PC-9 (cell line): Measurements from ENCODE around the gene FOXL2NB. TPM values are rescaled to one million over a fixed set of nuclear protein-coding genes. Genes with fewer than 3 reads are reported as not detected.

Experiments
- BruUV-seq: library from RNA; stranded (reverse); fragments of 400-500 nt; replicated peaks from 2 replicates; lab custom pipeline; 2021; lab: Mats Ljungman, UMichigan
- CTCF ChIA-PET: fragments of 300-600 bp; sonication (Branson Sonifier 250); formaldehyde crosslinking; loops from one replicate; lab custom pipeline; 2022; ENCODE audit warnings: antibody characterized with exemption; lab: Charles Lee
- POLR2A ChIA-PET: fragments of 300-600 bp; sonication (Branson Sonifier 250); formaldehyde crosslinking; loops from one replicate; lab custom pipeline; 2022; ENCODE audit warnings: antibody characterized with exemption; ENCODE audit not compliant: unreplicated experiment; lab: Charles Lee
- DNase-seq, 2 experiments: peaks; one replicate each; pipeline versions ENCODE4 v3.0.0 to v3.0.0-alpha.2; 2015 to 2022; ENCODE audit warnings: mixed read lengths in 1 of 2
- H2AFZ ChIP-seq: fragments of 200-600 bp; sonication (generic); 2 replicates; pipeline ENCODE4 v1.8.1; 2017; ENCODE audit warnings: antibody characterized with exemption
- H3F3A ChIP-seq: fragments of 200-600 bp; sonication (generic); 2 replicates; pipeline ENCODE4 v1.8.1; 2017; ENCODE audit warnings: antibody characterized with exemption, mild to moderate bottlenecking, low read depth; ENCODE audit not compliant: insufficient read depth
- H3K27ac ChIP-seq: fragments of 200-600 bp; sonication (generic); 2 replicates; pipeline ENCODE4 v1.6.1; 2016; ENCODE audit warnings: mixed run types
- H3K27me3 ChIP-seq: fragments of 200-600 bp; sonication (generic); 2 replicates; pipeline ENCODE4 v1.6.1; 2016; ENCODE audit warnings: low read depth, mixed run types; ENCODE audit not compliant: insufficient read depth
- H3K36me3 ChIP-seq: fragments of 200-600 bp; sonication (generic); 2 replicates; pipeline ENCODE4 v1.6.1; 2016; ENCODE audit warnings: low read depth, mixed run types
- H3K4me1 ChIP-seq: fragments of 200-600 bp; sonication (generic); replicated peaks from 2 replicates; pipeline ENCODE4 v1.6.1; 2016; ENCODE audit warnings: mixed run types; ENCODE audit not compliant: insufficient read depth
- H3K4me2 ChIP-seq: fragments of 200-600 bp; sonication (generic); 2 replicates; pipeline ENCODE4 v1.6.1; 2017; ENCODE audit warnings: mixed run types
- H3K4me3 ChIP-seq: fragments of 200-600 bp; sonication (generic); 2 replicates; pipeline ENCODE4 v1.6.1; 2016; ENCODE audit warnings: mixed run types
- H3K79me2 ChIP-seq: fragments of 200-600 bp; sonication (generic); 2 replicates; pipeline ENCODE4 v1.6.1; 2017; ENCODE audit warnings: low read depth, mixed run types
- H3K9me2 ChIP-seq: fragments of 200-600 bp; sonication (generic); 2 replicates; pipeline ENCODE4 v1.8.1; 2017; ENCODE audit warnings: mild to moderate bottlenecking; ENCODE audit not compliant: insufficient read depth
- H3K9me3 ChIP-seq: fragments of 200-600 bp; sonication (generic); 2 replicates; pipeline ENCODE4 v1.8.1; 2016; ENCODE audit warnings: low read depth; ENCODE audit not compliant: insufficient read depth
- H4K20me1 ChIP-seq: fragments of 200-600 bp; sonication (generic); 2 replicates; pipeline ENCODE4 v1.8.1; 2017; ENCODE audit not compliant: insufficient read depth
- EZH2 ChIP-seq: fragments of 200-600 bp; sonication (generic); IDR thresholded peaks from 2 replicates; pipeline ENCODE4 v1.8.0; 2017; ENCODE audit warnings: antibody characterized with exemption, low read depth
- intact Hi-C: fragments of 100-400 bp; cut with micrococcal nuclease; formaldehyde crosslinking; loops from one replicate; pipeline ENCODE4 v1.10.0; 2022; ENCODE audit not compliant: unreplicated experiment
- total RNA-seq: library from RNA; stranded (reverse); gene quantifications from 2 replicates; pipeline ENCODE4 v1.2.3, GENCODE V29; 2021
- TF ChIP-seq, protein P1 (sequence below): fragments of 200-600 bp; sonication (generic); conservative IDR thresholded peaks from 2 replicates; pipeline ENCODE4 v1.6.1; 2017; ENCODE audit warnings: mixed run types, antibody characterized with exemption, mild to moderate bottlenecking, moderate library complexity

Gene FOXL2NB
- total RNA-seq, 1 experiment from 2014 or later, result 0.09 TPM

DNA sequence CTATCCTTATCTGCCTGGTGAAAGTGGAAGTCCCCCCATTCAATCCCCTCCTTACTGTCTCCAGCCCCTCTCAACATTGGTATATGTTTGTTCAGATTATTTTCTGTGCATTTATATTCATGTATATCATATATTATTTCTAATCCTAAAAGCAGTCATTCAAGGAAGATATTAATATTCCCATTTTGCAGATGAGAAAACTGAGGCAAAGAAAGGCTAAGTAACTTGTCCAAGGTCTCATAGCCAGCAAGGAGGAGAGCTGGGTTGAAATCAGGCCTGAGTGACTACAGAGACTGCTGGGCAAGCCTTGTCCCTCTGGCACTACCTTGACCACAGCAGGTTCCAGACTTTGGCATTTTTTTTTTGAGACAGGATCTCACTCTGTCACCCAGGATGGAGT lies 29.0 kb downstream of the FOXL2NB start:
- DNase-seq, result no peak
- ChIA-PET POLR2A (no interaction called here), CTCF (no interaction called here)
- H3F3A ChIP-seq, result no peaks in the 10 kb centered on the region
- H3K4me3 ChIP-seq, result no peak overlapping the region
- H3K9me2 ChIP-seq, result no peaks in the 10 kb centered on the region
- H3K79me2 ChIP-seq, result no peaks in the 10 kb centered on the region
- no peaks in the 10 kb centered on the region for H3K36me3 ChIP-seq
- H3K4me1 ChIP-seq, result no peaks in the 10 kb centered on the region
- intact Hi-C loops, result no loop called here
- H2AFZ ChIP-seq, result no peak overlapping the region
- TF ChIP-seq, protein P1, sequence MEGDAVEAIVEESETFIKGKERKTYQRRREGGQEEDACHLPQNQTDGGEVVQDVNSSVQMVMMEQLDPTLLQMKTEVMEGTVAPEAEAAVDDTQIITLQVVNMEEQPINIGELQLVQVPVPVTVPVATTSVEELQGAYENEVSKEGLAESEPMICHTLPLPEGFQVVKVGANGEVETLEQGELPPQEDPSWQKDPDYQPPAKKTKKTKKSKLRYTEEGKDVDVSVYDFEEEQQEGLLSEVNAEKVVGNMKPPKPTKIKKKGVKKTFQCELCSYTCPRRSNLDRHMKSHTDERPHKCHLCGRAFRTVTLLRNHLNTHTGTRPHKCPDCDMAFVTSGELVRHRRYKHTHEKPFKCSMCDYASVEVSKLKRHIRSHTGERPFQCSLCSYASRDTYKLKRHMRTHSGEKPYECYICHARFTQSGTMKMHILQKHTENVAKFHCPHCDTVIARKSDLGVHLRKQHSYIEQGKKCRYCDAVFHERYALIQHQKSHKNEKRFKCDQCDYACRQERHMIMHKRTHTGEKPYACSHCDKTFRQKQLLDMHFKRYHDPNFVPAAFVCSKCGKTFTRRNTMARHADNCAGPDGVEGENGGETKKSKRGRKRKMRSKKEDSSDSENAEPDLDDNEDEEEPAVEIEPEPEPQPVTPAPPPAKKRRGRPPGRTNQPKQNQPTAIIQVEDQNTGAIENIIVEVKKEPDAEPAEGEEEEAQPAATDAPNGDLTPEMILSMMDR, result no peak
- no peak overlapping the region for H3K27ac ChIP-seq
- no peaks in the 10 kb centered on the region for H3K9me3 ChIP-seq
- H3K4me2 ChIP-seq, result no peak overlapping the region
- no peaks in the 10 kb centered on the region for H4K20me1 ChIP-seq
- no peaks in the 10 kb centered on the region for H3K27me3 ChIP-seq
- BruUV-seq, result no TSS peak

DNA sequence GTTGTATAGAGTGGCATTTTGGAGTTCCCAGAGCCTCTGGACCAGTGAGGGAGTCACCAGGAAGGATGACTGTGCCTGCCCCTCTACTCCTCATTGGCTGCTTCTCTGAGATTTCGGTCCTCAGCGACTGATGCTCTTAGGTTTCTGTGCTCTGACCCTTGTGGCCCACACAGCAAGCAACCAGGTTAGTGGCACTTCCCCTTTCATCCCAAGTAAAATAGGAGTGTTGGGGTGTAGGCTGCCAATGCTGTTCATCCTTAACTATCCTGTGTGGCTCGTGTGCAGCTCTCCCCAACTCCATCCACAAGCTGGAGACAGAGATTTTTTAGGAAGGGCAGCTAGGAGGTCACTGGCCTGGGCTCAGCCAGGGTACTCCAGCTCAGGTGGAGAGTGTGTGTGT lies 37.8 kb downstream of the FOXL2NB start:
- Histone ChIP-seq H3K79me2 (no peaks in the 10 kb centered on the region), H3K27ac (no peak overlapping the region), H3F3A (no peaks in the 10 kb centered on the region), H3K4me1 (no peaks in the 10 kb centered on the region), H3K9me2 (no peaks in the 10 kb centered on the region), H3K4me3 (no peak overlapping the region), H2AFZ (no peak overlapping the region), H3K36me3 (no peaks in the 10 kb centered on the region), H3K4me2 (no peak overlapping the region), H3K27me3 (no peaks in the 10 kb centered on the region), H4K20me1 (no peaks in the 10 kb centered on the region), H3K9me3 (no peaks in the 10 kb centered on the region)
- intact Hi-C loops, result no loop called here
- POLR2A ChIA-PET, result no interaction called here
- no peak for TF ChIP-seq EZH2
- TF ChIP-seq, protein P1, result no peak
- BruUV-seq, result no TSS peak
- CTCF ChIA-PET, result no interaction called here
- DNase-seq, result no peak

DNA sequence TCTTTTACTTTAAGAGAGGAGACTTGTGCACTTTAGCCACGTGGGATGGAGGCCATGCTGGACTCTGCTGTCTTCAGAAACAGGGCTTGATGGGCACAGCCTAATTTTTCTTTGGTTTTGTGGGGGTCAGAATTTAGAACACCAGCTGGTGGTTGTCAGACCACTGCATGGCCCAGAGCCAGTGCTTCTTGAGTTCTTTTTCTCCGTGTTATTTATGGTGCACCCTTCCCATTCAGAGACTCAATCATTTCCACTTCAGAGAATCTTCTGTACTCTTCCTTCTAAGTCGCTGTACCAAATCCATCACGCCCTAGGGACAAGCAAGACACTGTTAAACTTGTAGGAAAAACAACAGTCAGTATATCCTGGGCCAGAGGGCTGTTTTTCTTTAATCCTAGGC lies 38.9 kb downstream of the FOXL2NB start:
- no peaks in the 10 kb centered on the region for H3K36me3 ChIP-seq
- no peak for DNase-seq
- no peaks in the 10 kb centered on the region for H3F3A ChIP-seq
- intact Hi-C loops, result no loop called here
- BruUV-seq, result no TSS peak
- no peak overlapping the region for H3K27ac ChIP-seq
- POLR2A ChIA-PET, result no interaction called here
- no peaks in the 10 kb centered on the region for H3K4me1 ChIP-seq
- no peak for TF ChIP-seq EZH2
- TF ChIP-seq, protein P1, result no peak
- no peaks in the 10 kb centered on the region for H3K79me2 ChIP-seq
- no peaks in the 10 kb centered on the region for H4K20me1 ChIP-seq
- no peaks in the 10 kb centered on the region for H3K9me2 ChIP-seq
- no peaks in the 10 kb centered on the region for H3K27me3 ChIP-seq
- H3K4me2 ChIP-seq, result no peak overlapping the region
- no peak overlapping the region for H2AFZ ChIP-seq
- H3K9me3 ChIP-seq, result no peaks in the 10 kb centered on the region
- H3K4me3 ChIP-seq, result no peak overlapping the region
- CTCF ChIA-PET, result no interaction called here
